HG03521 (cell line): ENCODE measurements around the gene KCNB1.

Experiments used
- ATAC-seq: cut with Tn5 transposase; IDR thresholded peaks from one replicate; pipeline ENCODE4 v1.9.1; 2021; ENCODE audit warnings: mild to moderate bottlenecking, moderate library complexity; ENCODE audit not compliant: unreplicated experiment

Gene KCNB1

DNA sequence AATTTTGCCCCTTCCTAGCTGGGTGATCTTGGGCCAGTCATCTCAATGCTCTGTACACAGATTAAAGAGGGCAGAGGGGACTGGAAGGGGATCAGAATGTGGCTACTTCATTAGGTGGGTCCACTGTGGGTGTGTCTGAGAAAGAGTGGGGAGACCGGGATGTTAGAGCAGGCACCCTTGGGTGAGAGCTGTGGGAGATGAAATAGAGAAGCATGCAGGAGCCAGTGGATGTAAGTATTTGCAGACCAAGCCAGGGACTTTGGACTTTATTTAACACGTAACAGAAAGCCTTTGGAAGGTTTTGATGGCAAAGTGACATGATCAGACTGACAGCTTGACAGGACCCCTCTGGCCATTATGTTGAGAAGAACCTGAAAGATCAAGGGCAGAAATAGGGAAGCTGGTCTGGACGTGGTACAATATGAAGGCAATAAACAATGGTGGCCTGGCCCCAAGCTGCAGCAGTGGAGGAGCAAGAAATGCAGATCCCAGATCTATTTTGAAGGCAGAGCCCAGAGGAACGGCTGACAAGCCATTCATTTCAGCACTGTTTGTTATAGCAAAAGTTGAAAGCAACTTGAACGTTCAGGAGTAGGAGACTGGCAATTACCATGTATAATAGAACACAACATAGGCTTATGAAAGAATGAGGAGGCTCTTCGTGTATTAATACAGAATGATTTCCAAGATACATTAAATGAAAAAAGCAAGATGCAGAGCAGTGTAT, 122.1 kb downstream of the KCNB1 start:
- ATAC-seq = no peak

- ATAC-seq = no peak
Measured at GRCh38 chr20:49356676-49357075, 125.8 kb downstream of the KCNB1 start.

DNA sequence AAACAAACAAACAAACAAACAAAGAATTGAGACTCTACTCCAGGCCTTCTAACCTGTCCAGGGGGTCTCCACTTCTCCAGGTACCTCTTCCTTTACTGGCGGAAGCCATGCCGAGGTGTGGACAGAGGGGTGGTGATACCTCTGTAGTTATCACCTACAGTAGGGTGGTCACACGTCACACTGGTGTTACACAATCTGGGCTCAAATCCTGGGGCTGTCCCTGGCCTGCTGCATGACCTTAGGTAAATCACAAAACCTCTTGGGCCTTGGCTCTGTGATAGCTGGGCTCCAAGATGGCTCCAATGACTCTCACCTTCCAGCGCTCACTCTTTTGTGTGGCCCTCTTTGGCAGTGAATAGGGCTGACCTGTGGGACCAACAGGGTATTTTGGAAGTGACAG, 127.8 kb downstream of the KCNB1 start:
- no peak for ATAC-seq

- no peak for ATAC-seq
Measured at GRCh38 chr20:49353348-49353747, 129.1 kb downstream of the KCNB1 start.

DNA sequence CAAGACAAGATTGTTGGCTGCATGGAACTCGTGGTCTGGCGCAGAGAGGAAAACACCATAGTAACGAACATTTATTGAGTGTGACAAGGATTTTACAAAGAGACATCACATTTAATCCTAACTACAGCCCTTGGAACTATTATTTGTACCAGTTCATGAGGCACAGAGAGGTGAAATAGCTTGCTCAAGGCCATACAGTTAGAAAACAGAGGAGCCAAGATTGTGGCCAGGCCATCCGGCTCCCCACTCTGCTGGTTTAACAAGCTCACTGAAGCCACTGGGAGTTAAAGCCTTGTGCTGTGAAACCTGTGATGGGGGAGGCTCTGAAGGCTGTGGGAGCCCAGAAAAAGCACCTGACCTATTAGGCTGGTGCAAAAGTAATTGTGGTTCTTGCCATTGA, 129.7 kb downstream of the KCNB1 start:
- no peak for ATAC-seq

- no peak for ATAC-seq
Measured at GRCh38 chr20:49351775-49352174, 130.7 kb downstream of the KCNB1 start.

DNA sequence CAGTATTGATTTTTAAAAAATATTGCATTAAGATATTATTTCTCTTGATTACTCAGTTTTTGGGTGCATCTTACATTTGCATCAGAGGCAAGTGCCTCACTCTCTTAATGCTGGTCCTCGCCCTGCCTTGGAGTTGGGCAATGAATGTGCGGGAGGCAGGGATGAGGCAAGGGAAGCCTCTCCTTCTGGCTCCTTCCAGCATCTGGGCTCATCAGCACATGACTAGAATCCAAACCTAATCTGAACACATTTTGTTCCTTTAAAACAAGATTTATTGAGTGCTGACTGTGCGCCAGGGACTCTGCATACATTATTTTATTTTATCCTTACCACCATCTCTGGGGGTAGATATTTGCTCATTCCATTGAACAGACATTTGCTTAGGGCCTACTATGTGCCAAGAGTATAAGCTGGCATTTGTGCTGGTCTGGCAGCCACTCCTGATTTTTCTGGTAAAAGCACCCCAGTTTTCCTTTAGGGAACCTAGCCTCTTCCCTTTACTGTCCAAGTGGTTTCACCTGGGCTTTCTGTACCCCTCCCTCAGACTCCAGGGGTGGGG, 132.7 kb downstream of the KCNB1 start:
- ATAC-seq = no peak

- no peak for ATAC-seq
Measured at GRCh38 chr20:49349078-49349477, 133.4 kb downstream of the KCNB1 start.

GRCh38 chr20:49348563-49348962, 133.9 kb downstream of the KCNB1 start:
- ATAC-seq = no peak

- ATAC-seq = no peak
Measured at GRCh38 chr20:49347156-49347555, 135.3 kb downstream of the KCNB1 start.

DNA sequence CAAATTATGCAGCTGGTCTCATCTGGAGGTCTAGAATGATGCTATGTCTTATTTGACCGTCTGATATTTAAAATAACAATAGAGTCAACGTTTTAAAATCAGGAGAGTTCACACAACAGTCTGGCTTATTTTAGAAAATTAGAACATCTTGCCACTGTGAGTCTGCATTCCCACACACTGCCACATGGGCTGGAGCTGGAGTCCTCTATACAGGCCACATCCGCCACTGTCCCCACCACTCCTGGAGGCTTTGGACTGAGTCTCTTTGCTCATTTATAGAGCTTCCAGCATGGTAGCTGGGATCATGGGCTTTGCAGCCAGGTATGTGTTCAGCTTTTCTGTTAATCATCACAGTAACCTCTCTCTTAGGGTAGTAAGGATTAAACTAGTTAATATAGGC, 135.8 kb downstream of the KCNB1 start:
- no peak for ATAC-seq

- no peak for ATAC-seq
Measured at GRCh38 chr20:49345524-49345923, 136.9 kb downstream of the KCNB1 start.

DNA sequence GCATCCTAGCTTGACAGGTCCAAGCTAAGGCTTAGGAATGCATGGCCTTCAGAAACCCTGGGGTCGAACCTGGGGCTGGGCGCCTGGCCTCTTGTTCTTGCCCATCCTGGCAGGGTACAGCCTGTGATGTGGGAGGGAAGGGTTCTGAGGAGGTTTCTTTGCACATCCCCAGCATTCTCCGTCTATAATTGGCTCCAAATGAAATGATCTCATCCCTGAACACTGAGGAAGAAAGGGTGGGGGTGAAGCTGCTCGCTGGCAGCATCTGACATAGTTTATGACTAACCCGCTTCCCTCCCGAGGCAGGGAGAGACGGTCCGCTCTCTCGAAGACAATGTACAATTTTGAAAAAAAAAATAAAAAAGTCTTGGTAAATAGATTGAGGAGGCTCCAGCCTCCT, 137.5 kb downstream of the KCNB1 start:
- ATAC-seq = no peak

GRCh38 chr20:49344140-49344539, 138.3 kb downstream of the KCNB1 start:
- ATAC-seq = no peak

- ATAC-seq = no peak
Measured at GRCh38 chr20:49343246-49343645, 139.2 kb downstream of the KCNB1 start.

- no peak for ATAC-seq
Measured at GRCh38 chr20:49340161-49340966, 142.1 kb downstream of the KCNB1 start.

GRCh38 chr20:49339123-49339522, 143.3 kb downstream of the KCNB1 start:
- no peak for ATAC-seq

GRCh38 chr20:49338061-49338460, 144.4 kb downstream of the KCNB1 start:
- no peak for ATAC-seq

DNA sequence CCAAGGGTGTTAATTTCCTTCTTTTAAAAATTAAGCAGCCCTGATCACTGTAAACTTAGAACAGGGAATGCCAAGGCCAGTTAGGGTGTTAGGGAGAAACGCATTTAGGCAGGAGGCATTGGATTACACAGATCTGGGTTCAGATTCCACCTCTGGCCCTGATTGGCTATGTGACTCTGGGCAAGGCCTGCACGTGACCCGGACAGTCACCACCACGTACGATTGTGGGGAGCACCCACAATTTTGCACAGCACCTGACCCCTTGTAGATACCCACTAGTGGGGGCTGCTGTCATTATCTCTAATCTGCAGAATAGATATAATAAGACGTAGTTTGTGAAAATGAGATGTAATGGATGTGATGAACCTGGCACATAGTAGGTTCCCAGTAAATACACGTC, 145.1 kb downstream of the KCNB1 start:
- ATAC-seq = no peak

GRCh38 chr20:49336786-49337185, 145.7 kb downstream of the KCNB1 start:
- ATAC-seq = no peak

- ATAC-seq = no peak
Measured at GRCh38 chr20:49335476-49335875, 147.0 kb downstream of the KCNB1 start.
